Hepatocyte (in vitro differentiated cells): Measurements from ENCODE around the gene SRMS.

Experiments used
- CTCF ChIP-seq: fragments of 200-600 bp; sonication (generic); IDR thresholded peaks from 2 replicates; pipeline ENCODE4 v1.5.1; 2016; ENCODE audit warnings: antibody characterized with exemption, mild to moderate bottlenecking; ENCODE audit not compliant: poor library complexity
- EZH2phosphoT487 ChIP-seq: fragments of 200-600 bp; sonication (generic); IDR thresholded peaks from one replicate; pipeline ENCODE4 v1.6.1; 2018; ENCODE audit warnings: antibody characterized with exemption, mild to moderate bottlenecking, low read depth, moderate library complexity; ENCODE audit not compliant: unreplicated experiment, severe bottlenecking

- TF ChIP-seq EZH2phosphoT487: no peak
- no peak for TF ChIP-seq CTCF
These were observed 13.6 kb downstream of the SRMS start for GRCh38 chr20:63533871-63534393.
